GM19438 (cell line): ENCODE measurements around the gene TMEFF2.
"Not testable (repeated sequence)": the region's sequence is repeated elsewhere in the genome, so short reads cannot be mapped to it uniquely, and the experiment has no call there.

ENCODE experiments used
- ATAC-seq: cut with Tn5 transposase; IDR thresholded peaks from one replicate; pipeline ENCODE4 v1.9.1; 2021; ENCODE audit warnings: low read depth; ENCODE audit not compliant: unreplicated experiment

Gene TMEFF2

GRCh38 chr2:192132604-192133003 lies 62.1 kb downstream of the TMEFF2 start:
- not testable (repeated sequence) for ATAC-seq

DNA sequence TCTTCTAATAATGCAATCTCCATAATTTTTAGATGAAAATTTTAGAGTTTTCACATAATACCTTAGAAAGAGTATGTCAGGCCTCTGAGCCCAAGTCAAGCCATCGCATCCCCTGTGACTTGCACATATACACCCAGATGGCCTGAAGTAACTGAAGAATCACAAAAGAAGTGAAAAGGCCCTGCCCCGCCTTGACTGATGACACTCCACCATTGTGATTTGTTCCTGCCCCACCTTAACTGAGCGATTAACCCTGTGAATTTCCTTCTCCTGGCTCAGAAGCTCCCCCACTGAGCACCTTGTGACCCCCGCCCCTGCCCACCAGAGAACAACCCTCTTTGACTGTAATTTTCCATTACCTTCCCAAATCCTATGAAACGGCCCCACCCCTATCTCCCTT lies 64.4 kb downstream of the TMEFF2 start:
- not testable (repeated sequence) for ATAC-seq

DNA sequence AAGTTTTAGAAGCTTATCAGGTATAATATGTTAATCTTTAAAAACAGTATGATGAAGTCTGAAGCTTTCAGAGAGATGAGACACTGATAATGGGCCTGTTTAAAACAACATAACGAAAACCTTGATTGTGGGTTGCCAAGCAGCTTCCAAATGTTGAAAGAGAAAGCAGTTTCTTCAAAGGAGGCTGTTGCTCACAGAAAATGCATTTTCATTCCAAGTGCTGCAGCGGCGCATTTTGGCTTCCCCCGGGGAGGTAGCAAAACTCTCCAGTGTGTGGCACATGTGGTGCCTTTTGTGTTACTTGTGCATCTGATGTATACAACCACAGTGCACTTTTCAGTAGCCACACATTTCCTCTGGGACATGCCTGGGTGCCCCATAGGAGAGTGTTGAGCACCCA lies 66.1 kb downstream of the TMEFF2 start:
- ATAC-seq: no peak

DNA sequence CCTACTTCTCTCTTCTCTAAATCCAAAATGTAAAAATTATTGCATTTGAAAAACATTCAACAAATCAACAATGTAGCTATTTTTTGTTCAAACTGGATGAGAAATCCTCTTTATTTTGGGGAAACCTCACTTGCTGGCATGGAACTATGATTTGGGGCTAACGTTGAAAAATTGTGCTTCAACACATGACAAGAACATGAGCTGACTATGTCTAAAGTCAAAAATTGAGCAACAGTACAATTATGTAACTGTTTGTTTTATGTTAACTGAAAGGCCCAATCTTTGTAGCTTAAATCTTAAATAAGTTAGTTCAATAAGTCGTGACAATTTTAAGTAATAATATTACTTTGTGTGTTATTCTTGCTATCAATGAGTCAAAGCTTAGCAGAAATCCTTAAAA lies 67.3 kb downstream of the TMEFF2 start:
- ATAC-seq: no peak

GRCh38 chr2:192126912-192127311 lies 67.8 kb downstream of the TMEFF2 start:
- ATAC-seq: no peak

GRCh38 chr2:192126426-192126825 lies 68.3 kb downstream of the TMEFF2 start:
- no peak for ATAC-seq

GRCh38 chr2:192124571-192124970 lies 70.2 kb downstream of the TMEFF2 start:
- no peak for ATAC-seq

GRCh38 chr2:192123847-192124246 lies 70.9 kb downstream of the TMEFF2 start:
- no peak for ATAC-seq

GRCh38 chr2:192122946-192123345 lies 71.8 kb downstream of the TMEFF2 start:
- ATAC-seq: no peak

- ATAC-seq: no peak
Measured at GRCh38 chr2:192122141-192122540, 72.6 kb downstream of the TMEFF2 start.

DNA sequence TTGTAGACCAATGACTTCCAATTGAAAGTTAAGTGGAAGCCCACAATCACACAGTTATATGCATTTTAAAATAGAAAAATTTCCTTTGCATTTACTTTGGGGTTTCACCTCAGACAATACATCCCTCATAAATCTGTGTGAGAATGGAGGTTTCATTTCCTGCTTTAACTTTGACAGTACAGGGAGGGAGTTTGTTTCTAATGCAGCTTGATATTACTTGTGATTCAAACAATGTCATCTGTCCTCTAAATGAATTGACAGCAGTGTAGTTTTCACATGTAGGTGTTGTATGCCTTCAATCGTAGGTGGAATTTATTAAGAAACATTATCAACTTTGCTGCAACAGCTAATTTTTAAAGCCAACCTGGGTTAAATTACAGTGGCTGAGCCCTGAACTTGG lies 75.2 kb downstream of the TMEFF2 start:
- no peak for ATAC-seq

DNA sequence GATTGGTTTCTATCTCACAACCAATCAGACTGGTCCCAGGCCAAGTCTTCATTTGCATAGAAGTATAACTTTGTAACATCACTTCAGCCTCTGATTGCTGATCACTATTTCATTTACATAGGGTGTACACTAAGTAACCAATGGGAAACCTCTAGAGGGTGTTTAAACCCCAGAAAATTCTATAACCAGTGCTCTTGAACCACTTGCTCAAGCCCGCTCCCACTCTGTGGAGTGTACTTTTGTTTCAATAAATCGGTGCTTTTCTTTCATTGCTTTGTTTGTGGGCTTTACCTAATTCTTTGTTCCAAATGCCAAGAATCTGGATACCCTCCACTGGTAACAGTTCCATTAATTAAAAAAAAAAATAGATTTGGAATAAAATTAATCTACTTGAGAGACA lies 77.0 kb downstream of the TMEFF2 start:
- no peak for ATAC-seq

- ATAC-seq: not testable (repeated sequence)
Measured at GRCh38 chr2:192111536-192111935, 83.2 kb downstream of the TMEFF2 start.

- no peak for ATAC-seq
Measured at GRCh38 chr2:192099742-192100141, 95.0 kb downstream of the TMEFF2 start.

GRCh38 chr2:192098814-192099491 lies 95.8 kb downstream of the TMEFF2 start:
- ATAC-seq: no peak

DNA sequence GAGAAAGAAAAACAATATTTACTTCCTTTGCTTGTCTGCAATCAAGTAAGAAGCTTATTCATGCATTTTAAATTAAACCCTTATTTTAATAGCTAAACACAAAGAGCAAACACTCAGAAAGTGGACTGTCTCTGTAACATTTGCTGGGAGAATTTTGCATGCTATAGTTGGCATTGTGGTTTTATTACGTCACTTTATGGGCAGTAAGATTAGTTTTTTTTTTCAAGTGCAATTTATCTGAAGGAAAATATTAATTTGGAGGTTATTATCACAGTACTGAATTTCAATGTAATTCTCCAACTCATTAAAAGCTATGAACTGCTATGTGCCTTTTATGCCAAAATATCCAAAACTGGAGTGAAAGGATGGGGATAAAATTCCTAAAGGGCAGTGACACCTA lies 103.3 kb downstream of the TMEFF2 start:
- ATAC-seq: no peak

- no peak for ATAC-seq
Measured at GRCh38 chr2:192090911-192091310, 103.8 kb downstream of the TMEFF2 start.

DNA sequence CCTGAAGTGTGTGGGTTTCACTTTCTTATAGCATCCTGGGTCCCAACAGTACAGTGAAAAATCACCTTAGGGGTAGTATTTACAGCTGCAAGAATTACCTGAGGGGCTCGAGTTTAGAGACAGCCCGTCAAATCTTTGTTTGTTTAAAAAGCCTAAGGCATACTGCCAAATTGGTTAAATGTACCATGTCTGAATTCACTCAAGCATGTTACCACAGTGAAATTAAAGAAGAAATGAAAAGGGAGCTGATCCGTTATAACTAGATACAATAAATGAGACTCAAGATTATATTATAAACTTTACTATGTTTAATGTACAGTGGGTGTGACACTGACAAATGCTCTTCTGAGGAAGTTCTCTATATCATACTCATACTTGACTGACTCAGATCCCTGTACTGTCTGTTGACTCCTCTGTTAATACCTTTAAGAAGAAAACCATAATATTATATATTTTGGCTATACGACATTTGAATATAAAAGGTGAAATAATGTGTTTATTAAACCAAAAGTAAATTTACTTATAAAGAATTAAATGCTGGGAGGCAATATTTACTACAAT lies 107.3 kb downstream of the TMEFF2 start:
- ATAC-seq: no peak

DNA sequence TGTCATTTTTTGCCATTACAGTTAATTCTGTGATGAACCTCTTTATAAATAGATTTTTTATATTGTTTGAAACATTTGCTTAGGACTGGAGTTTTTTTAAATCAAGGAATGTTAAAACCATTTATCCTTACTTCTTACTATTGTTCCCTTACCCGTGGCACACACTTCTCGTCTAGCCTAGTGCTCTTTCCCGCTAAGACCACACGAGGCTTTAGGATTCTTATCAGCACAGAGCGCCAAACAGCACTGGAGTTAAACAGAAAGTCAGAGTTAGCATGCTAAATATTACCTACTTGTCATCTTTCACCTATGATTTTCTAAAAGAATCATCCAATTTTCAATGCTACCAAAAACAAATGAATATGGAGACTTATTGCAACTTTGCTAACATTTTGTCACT lies 112.6 kb downstream of the TMEFF2 start:
- ATAC-seq: no peak

GRCh38 chr2:192080096-192080495 lies 114.6 kb downstream of the TMEFF2 start:
- not testable (repeated sequence) for ATAC-seq

GRCh38 chr2:192073878-192074277 lies 120.9 kb downstream of the TMEFF2 start:
- ATAC-seq: no peak

- no peak for ATAC-seq
Measured at GRCh38 chr2:192072778-192073177, 122.0 kb downstream of the TMEFF2 start.

- no peak for ATAC-seq
Measured at GRCh38 chr2:192072261-192072660, 122.5 kb downstream of the TMEFF2 start.
